GM19395 (cell line): ENCODE measurements around the gene AGAP1.

Source experiments
- ATAC-seq: cut with Tn5 transposase; IDR thresholded peaks from one replicate; pipeline ENCODE4 v1.9.1; 2021; ENCODE audit warnings: mild to moderate bottlenecking, moderate library complexity; ENCODE audit not compliant: unreplicated experiment

The AGAP1 gene

GRCh38 chr2:235658351-235659174 is 164.7 kb downstream of the AGAP1 start:
- no peak for ATAC-seq

DNA sequence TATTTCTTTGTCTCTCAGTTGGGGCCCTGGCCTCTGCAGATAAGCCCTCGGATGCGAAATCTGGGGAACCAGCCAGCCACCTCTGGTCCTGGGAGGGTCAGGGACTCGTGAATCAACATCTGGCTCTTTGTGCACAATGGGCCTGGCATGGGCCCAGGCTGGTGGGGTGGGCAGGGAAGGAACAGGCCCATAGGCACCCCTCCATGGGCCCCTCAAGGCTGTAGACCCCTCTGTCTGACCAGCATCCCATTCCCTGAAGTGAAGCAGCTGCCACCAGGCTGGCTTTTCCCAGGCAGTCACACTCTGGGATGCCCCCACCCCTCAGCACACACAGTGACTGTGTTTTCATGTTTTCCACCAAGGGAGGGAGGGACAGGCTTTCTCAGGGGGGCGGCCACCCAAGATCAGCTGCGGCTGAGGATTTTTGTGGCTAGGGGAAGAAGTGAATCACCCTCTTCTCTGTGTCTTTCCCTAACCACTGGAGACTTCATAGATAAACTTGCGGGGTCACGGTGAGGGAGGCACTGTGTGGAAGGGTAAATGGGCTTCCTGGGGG is 166.0 kb downstream of the AGAP1 start:
- ATAC-seq, result no peak

DNA sequence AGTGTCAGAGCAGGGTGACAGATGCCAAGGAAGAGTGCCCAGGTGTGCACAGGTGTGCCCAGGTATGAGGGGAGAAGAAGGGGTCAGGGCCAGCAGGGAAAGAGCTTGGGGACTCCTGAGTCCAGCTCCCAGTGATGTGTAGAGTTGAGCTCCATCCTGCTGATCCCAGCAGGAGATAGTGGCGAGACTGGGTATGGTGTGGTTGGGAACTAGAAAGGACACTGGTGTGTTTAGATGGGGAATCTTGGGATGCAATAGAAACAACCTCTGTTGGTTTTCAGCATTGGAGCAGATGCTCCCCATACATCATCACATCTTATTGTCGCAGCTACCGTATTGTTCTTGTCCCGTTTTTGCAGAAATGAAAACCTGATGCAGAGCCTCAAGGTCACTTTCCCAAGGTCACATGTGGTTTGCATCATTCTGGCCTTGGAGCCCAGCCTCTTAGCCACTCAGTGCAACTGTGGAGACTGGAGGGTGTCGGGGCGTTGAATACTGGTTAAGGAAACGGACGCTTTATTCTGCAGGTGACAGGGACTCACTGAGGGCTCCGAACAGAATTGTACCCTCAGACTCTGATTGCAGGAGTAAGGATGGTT is 166.7 kb downstream of the AGAP1 start:
- no peak for ATAC-seq

DNA sequence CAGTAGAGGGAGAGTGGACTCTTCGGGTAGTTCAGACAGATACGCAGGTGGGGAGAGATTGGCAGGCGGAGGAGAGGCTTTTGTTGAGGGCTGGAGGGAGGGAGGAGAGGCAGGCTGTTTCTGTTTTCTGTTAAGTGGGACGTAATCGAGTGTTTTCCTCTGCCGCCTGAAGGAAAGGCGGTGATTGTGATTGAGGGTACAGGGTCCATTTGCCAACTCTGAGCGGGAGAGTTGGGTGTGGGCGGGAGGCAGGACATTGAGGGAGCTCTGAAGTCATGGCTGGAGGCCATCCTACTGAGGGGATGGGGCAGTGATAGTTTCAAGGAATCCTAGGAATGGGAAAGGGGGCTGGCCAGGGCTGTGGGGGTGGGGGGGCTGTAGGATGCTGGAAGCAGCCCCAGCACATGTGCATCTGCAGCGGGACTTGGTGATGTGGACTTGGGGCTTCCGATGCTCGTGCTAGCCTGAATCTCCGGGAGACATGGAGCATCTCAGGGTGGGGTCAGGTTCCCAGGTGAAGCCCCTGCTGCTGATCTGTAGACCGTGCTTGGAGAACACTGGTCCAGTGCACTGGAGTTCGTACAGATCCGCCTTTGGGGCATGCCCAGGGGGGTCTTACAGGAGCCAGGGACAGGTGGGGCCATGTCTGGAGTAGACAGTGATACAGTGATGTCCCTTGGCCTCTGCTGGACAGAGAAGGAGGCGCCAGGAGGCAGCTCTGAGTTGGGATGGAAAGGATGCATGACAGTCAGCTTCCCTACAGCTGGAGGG is 167.5 kb downstream of the AGAP1 start:
- no peak for ATAC-seq

DNA sequence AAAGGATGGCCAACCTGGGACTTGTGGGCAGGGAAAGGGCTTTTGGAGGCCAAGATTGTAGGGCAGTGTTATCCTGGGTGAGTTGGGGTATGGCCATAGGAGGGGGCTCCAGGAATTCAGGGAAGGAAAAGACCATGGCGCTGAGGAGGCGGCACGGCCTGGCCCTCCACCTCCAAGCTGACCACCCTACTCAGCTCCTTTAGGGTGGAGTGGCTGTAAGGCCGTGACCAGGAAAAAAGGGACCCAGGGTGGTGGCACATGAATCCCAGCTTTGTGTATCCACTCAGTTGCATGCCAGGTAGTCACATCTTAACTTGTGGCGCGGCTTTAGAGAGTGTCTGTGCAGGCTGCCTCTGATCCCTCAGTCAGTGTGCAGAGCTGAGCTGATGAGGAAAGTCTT is 168.1 kb downstream of the AGAP1 start:
- no peak for ATAC-seq

GRCh38 chr2:235663875-235664274 is 170.0 kb downstream of the AGAP1 start:
- ATAC-seq, result no peak

DNA sequence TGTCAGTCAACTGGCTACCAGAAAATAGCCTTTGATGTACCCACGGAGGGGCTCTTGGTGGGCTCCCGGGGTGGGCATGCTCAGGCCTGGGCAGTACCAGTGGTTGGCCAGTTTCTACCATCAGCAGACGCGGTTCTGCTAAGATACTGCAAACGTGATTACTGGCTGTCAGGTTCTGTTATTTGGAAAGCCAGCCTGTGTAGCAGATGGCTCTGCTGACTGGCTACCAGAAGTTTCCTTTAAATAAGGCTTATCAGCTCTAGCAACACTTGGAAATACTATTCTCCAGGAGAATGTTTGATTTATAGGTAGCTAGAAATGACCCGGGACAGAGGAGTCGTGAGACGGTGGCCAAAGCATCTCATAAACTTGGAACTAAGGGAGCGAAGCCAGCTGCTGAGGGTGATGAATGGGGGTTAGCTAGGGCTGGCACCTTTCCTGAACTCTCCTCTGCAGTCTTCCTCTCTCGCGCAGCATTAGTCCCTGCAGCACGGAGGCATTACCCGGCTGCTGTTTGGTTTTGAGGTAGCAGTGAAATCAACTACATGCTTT is 171.9 kb downstream of the AGAP1 start:
- ATAC-seq, result no peak

- ATAC-seq, result no peak
Measured at GRCh38 chr2:235666213-235666781, 172.5 kb downstream of the AGAP1 start.

DNA sequence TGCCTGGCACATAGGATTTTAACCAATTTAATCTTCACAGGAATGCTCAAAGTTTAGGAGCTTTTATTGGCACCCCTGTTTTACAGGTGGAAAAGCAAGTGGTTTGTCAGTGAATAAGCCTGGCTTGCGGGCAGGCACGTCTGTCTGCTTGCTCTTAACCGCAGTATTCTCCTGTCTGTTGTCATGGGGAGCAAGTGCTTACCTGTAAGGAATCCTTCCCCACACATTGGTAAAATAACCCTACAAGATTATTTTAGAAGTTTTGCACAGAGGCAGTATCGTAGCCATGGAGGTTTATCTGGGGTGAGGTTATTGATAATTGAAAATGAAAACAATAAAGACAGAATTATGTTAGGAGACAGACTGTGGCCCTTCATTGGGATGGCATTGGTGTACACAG is 174.9 kb downstream of the AGAP1 start:
- ATAC-seq, result no peak

DNA sequence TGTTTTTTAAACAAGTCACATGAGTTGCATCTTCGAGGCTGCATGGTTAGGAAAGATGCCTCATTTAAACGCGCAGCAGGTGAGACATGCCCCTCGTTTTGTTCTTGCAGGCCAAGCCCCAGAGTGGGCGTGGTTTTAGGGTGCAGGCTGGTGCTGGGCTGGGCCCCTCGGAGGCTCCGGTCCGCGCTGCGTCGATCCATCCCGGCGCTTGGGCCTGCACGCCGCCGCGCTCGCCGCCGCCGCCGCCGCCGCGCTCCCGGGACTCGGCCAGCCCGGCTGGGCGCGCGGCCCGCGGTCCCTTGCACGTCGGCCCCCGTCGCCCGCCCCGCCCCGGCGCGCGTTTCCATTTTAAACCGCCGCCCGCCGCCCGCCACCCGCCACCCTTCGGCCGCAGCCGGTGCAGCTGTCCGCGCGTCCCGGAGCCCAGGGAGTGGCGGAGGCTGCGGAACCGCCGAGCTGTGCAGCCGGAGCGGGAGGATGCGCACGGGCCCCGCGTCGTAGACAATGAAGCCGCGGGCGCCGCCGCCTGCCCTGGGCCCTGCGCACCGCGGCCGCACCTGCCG is 175.5 kb downstream of the AGAP1 start:
- no peak for ATAC-seq

GRCh38 chr2:235669983-235670962 is 176.4 kb downstream of the AGAP1 start:
- no peak for ATAC-seq

DNA sequence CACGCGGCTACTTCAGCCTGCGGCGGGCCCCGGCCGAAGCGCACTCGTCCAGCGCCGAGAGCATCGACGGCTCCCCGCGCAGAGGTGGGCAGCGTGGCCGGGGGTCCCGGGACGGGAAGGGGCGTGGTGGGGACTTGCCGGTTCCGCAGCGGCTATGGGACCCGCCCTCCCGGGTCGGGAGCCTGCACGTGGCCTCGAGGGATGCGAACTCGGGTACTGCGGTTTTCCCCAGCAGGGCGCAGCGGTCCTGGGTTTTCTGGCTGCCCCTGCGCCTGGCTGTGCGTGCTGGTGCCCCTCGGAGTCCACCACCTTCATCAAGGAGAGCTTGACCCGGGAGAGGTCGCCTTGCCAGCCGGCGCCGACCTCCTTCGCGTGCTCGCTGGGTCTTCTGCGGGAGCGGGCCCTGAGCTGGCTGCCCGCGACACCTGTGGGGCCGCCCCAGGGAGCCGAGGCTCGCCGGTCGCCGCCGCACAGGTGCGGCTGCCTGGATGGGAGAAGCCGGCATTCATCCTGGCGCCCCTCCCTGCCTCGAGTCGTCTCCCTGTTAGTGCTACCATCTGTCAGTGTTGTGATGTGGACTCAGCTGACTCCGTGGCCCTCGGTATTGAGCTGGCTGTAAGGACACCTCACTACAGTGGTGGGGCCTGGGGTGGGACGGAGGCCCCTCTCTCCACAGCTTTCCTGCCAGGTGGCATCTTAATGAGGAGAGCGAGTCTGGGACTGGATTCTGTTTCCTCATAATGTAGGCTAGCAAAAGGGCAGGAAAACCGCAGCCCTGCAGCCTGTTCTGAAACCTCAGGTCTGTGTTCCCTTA is 177.3 kb downstream of the AGAP1 start:
- no peak for ATAC-seq

DNA sequence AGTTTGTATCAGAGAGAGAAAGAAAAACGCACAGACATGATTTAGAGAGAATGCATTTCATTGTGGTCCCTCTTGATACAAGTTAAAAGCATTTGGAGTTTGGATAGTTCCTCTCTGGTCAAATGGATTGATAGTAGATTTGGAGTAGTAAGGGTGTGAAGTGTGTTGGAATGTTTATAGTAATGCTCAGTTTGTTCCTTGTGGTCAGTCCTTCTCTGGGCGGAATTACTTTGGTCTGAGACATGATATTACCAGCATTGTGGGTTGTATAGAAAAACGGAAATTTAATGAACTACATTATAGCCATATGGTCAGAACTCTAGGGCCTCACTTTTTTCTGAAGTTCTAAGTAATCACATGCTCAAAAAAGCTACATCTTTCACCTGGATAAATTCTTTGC is 178.9 kb downstream of the AGAP1 start:
- ATAC-seq, result no peak

- ATAC-seq, result no peak
Measured at GRCh38 chr2:235674146-235674545, 180.3 kb downstream of the AGAP1 start.

DNA sequence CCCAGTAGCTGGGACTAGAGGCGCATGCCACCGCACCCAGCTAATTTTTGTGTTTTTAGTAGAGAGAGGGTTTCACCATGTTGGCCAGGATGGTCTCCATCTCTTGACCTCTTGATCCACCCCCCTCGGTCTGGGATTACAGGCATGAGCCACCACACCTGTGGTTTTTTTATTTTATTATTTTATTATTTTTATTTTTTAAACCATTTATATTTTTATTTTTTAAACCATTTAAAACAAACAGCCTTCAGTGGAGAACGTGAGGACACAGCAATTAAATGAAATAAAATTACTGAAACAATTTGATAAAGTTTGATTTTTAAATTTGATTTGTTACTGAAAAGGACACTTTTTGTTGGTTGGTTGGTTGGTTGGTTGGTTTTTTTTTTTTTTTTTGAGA is 181.0 kb downstream of the AGAP1 start:
- no peak for ATAC-seq

GRCh38 chr2:235675678-235676535 is 182.1 kb downstream of the AGAP1 start:
- no peak for ATAC-seq

DNA sequence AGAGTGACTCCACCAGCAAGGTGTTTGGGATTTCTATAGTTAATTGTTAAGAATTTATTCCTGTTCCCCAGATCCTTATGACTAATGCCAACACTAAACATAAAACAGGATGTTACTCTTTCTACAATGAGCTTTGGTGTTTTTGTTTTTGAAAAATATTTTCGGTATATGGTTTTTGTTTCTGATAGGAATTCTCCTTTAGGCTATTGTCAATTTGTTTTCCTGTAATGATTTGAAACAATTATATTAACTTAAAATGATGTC is 182.6 kb downstream of the AGAP1 start:
- ATAC-seq, result no peak

DNA sequence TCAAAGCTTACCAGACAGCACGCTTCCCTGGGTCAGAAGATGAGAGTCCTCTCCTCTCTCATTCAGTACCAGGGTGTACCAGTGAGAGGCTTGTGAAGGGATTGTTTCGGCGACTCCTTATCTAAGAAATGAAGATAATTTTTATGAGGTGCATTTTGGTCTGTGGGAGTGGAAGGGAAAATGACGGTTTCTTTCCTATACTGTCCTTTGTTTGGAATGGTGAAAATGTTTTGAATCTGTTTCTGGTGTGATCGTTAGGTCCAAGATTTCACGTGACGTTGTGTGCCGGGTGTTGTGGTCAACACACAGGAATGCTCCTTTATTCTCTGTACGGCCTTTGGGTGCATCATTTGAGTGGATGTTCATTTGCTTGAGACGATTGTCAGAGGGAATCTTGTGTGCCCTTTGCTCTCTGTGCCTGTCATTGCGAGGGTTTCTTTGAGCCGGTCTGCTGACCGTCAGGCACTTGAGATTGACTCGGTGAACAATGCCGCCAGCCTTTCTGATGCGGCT is 183.5 kb downstream of the AGAP1 start:
- ATAC-seq, result no peak
